ENCODE results near the gene HDDC2.

DNA sequence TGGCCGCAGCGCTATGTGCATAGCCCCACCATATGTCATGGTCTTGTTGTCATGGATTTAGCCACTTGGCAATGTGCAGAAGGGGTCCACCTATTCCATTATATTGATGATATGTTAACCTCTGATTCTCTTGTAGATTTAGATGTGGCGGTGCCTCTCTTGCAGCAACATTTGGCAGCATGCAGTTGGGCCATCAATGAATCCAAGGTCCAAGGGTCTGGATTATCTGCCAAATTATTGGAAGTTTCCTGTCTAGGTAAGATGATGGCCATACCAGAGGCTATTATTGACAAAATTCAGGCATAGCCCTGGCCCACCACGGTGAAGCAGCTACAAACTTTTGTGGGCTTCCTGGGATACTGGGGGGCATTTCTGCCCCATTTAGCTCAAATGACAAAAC, 31.4 kb downstream of the HDDC2 start:
- TF ChIP-seq CTCF (IDR thresholded peaks at IDR 0.05) (no peak), POLR2A (IDR thresholded peaks at IDR 0.05) (no peak)

All from Peyer's patch (tissue), 4 donors.